ENCODE results near the gene AUTS2.
"Not testable (repeated sequence)": the region's sequence is repeated elsewhere in the genome, so short reads cannot be mapped to it uniquely, and the experiment has no call there.

The AUTS2 gene

DNA sequence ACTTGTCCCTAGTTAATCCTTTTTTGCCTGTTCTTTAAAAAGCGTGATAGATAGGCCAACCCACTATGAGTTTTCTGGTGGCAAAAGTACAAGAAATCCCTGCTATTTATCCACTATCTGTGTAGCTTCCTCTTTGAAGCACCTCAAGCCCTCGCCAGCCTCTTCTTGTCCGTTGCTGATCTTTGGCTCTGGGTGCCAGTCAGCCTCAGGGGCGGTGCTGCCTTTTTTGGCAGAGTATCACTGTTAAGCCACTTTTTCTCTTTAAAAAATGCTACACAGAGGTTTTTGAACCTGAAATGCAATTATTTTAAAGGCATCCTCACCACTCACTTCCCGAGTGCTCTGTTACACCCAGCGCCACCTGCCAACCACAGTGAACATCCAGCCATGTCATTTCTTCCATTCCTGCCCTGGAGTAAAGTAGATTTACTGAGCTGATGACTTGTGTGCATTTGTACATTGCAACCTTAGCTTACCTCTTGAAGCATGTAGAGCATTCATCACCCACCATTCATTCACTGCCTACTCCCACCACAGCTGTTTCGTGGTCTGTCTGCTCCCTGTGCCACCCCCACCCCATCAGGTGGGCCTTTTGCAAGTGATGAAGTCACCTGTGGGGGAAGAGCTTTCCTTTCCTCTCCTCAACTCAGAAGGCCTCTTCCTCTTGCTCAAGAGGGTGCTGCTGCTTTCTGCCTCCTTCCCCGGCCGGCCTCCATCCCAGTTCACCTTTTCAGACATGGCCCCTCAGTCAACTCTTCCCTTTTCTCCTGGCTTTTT is 1119.5 kb downstream of the AUTS2 start:
- no peak for DNase-seq (ENCODE audit: low read depth)

DNA sequence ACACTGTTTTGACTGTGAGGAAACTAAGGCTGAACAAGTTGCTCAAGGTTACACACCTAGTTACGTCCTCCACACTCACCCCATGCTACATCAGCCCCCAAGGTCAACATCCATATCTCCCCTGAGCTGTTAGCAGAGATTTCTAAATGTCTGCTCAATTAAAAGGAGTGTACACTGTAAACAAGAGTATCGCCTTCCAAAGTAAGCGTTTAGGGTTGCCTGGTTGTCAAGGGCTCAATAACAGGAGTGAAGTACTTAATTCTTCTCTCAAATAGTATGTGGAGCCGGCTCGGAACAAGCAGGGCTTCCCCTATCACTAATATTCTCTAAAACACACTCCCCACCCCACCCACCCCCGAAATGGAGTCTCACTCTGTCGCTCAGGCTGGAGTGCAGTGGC is 1120.8 kb downstream of the AUTS2 start:
- no peak for DNase-seq (ENCODE audit: low read depth)

DNA sequence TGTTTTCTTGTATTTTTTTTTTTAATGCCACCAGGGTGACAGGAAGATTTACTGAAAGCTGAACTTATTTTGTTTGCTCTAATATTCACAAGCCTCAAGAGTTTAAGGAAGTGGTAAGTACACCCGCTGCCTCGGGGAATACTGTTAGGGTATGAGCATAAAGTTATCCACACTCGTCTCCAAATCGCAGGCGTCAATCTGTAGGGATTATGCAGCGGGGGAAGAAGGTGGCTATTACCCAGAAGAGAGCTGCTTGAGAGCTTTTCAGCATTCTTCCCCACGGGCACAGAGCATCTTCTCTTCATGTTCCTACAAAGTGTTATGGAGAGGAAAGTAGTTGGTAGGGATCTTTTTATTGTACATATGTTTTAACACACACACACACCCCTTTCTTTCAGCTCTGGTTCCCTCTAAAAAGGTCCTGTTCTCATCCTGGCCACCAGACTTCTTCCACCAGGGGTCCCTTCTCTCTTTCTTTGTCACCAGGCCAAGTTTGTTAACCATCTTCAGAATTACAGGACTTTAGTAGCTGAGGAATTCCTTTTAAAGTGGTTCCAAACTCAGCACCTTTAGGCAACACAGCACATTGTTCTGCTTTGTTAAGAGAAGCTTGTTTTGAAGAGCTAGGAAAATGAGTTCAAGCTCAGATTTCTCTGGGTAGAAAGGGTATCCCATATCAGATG is 1122.1 kb downstream of the AUTS2 start:
- no peak for DNase-seq (ENCODE audit: low read depth)

DNA sequence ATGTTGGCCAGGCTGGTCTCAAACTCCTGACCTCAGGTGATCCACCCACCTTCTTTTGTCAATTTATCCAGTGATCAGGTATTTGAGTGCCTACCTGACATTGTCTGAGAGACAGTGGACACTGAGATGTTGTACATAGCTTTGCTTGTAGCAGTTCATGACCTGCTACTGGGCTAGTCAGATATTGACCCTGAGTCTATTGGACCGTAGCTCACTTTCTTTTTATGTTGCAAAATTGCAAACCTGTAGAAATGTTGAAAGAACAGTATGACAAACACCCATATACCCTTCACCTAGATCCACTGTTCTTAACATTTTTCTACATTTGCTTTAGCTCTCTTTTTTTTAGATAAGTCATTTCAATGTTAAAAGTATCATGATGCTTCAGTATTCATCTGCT is 1123.2 kb downstream of the AUTS2 start:
- DNase-seq (ENCODE audit: low read depth) = no peak

DNA sequence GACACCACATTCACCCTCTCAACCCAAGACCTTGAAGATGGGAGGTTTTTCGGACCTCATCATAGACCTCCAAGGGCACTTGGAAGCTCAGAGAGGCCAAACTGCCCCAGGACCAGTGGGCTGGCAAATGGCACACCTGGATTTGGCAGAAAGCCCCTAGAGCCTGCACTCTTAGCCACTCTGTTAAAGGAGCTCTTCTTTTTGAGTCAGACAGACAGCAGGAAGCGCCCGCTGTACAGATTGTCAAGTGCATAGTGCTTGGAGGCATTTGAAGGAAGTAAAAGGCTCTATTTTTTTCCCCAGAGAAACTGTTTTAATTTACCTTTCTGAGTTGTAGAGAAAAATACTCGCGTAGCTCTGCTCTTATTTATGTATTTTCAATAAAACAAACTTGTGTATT is 1125.1 kb downstream of the AUTS2 start:
- no peak for DNase-seq (ENCODE audit: low read depth)

DNA sequence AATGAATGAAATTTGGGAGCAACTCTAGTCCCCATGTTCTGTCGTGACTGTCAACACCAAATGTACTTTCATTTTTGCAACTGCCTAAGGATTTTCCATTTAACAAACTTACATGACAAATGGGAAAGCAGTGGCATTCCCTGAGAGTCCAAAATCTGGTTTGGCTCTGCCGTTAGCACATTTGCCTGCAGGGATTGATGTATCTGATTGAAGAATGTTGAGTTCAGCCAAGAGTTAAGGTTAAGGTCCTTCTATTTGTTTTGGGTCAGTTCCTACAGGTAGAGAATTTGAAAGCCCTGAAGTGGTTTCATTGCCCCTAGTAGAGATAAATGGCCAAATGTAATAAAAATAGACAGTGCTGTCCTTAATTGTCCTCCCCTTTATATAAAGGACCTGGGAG is 1127.2 kb downstream of the AUTS2 start:
- no peak for DNase-seq (ENCODE audit: low read depth)

DNA sequence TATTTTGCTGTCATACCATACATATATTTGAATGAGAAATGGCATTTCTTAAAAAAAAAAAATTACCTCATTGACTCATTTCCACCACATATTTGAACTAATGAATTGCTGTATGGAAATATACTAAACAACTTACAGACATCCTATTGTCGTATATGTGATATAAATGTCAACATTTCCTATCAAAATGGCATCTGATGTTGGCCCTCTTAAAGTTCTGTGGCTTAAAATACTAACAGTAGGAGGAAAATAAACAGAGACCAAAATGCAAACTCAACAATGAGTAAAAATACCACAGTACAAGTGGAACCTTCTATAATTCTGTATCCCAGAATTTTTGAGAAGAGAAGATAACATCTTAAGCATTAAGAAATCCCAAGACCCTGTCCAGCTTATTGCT is 1128.0 kb downstream of the AUTS2 start:
- DNase-seq (ENCODE audit: low read depth) = no peak

DNA sequence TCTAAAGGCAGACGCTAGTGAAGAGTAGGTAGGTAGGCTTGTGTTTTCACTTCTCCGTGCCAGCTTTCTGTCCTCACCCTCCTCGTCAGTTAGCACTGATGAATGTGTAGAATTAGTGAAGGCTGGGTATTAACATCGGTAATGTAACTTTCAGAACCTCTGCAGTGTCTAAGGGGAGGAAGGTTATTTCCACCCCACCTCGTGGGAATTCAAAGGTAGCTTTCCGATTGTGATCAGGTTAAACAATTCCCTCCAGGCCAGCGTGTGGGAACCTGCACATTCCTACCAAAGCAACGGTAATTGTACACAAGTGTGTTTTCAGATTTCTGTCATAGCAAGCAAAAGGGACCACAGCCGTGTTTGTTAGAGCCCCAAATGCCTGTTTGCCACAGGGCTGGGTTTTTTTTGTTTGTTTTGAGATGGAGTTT is 1128.7 kb downstream of the AUTS2 start:
- DNase-seq (ENCODE audit: low read depth) = no peak

DNA sequence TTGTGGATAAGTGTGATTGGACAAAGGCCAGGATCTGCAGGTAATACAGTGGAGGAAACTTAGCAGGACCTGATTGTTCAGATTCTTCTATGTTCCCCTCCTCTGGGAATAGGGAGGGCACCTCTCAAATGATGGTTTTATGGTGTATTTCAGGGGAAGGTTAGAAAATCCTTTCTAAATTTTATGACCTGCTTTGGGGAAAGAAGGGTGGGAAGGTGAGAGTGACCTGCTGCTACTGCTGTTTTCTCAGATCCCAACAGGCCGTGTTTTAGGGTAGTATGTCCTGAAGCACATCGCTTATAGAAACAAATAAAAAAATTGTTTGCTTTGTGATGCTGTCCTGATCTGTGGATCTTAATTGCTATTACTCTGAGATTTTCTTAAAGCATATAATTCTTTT is 1129.6 kb downstream of the AUTS2 start:
- DNase-seq (ENCODE audit: low read depth) = no peak

DNA sequence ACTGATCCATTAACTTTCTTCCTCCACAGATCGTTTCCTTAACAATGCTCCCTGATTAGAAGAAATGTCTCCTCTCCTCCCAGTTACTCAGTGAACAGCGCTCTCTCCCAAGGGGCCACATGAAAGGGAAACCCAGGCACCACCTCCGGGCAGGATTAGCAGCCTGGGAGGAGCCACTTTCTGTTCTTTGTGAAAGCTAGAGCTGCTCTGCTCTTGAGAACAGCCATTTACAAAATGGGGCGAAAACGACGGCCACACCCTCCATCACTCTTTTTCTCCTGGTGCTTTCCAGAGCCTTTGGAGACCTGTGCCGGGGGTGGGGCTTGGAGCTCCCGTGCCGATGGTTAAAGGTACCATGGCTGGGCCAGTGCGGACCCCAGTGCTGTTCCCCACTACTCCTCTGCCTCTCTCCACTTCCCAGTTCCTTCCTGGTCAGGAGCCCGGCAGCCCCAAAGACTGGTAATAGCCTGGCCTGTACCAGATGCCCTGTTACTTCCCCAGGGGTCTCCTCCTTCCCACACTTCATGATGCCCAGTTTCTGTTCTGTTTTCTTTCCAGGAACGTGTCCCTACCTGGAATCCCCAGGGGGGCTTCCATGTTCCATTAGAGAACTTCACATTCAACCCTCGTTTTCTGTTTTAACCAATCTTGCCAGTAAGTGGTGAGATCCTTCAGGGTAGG is 1130.7 kb downstream of the AUTS2 start:
- DNase-seq (ENCODE audit: low read depth) = no peak

DNA sequence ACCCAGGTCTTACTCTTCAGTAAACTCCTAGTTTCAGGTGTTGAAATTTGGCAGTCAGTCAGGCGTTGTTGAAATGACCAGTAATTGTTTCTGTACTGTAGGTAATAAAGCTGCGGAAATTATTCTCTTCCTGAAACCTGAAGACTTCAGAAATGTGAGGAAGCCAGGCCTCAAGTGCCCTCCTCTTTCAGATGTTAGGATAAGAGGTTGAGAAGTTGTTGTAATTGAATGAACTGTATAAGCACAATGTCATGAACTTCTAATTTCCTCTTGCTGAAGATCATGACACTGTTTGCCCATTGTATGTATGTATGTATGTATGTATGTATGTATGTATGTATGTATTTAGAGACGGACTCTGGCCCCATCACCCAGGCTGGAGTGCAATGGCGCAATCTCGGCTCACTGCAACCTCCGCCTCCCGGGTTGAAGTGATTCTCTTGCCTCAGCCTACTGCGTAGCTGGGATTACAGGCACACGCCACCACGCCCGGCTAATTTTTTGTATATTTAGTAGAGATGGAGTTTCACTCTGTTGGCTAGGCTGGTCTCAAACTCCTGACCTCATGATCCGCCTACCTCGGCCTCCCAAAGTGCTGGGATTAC is 1131.4 kb downstream of the AUTS2 start:
- not testable (repeated sequence) for DNase-seq (ENCODE audit: low read depth)

DNA sequence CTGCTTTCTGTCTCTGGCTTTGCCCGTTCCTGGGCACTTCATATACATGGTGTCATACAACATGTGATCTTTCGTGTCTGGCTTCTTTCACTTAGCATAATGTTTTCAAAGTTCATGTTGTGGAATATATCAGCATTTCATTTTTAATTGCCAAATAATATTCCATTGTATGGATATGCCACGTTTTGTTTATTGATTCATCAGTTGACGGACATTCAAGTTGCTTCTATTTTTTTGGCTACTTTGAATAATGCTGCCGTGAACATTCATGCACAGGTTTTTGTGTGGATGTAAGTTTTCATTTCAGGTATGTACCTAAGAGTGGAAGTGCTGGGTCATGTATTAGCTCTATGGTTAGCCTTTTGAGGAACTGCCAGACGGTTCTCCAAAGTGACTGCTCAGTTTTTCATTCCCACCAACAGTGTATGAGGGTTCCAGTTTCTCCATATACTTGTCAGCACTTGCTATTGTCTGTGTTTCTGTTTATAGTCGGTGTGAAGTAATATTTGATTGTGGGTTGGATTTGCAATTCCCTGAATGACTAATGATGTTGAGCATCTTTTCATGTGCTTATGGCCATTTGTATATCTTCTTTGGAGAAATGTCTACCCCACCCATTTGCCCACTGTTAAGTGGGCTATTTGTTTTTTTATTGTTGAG is 1132.3 kb downstream of the AUTS2 start:
- no peak for DNase-seq (ENCODE audit: low read depth)

DNA sequence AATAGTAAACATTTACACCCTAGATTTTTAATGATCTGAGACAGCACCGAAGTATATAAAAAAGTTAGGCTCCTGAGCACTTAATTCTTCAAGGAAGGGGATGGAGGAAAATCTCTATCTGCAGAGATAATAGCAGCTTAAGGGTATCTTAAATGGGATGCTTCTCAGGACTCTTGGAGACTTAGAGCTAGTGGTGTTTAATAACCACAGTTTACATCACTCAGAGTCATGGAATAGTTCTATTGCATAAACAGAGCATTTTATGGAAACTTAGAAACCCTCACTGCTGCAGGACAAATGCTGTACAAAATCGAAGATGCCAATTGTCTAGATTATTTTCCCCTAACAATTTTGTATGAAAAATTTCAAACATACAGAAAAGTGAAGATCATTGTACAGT is 1134.8 kb downstream of the AUTS2 start:
- DNase-seq (ENCODE audit: low read depth) = no peak

DNA sequence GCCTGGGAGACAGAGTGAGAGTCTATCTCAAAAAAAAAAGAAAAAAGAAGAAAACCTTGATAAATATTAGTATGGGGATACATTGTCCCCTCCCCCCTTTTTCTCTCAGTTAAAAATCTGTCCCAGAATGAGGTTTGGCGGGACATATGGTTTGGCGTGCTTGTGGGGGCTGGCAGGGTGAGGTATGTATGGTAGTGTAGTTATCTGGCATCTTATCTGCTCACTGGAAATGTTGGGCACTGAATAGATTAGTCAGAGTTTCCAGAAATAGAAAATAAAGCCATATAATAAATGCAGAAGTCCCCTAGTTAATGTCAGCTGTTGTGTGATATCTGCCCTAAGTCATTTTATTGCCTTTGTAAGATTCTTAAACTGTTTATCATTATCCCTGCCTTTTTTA is 1136.1 kb downstream of the AUTS2 start:
- DNase-seq (ENCODE audit: low read depth) = no peak

DNA sequence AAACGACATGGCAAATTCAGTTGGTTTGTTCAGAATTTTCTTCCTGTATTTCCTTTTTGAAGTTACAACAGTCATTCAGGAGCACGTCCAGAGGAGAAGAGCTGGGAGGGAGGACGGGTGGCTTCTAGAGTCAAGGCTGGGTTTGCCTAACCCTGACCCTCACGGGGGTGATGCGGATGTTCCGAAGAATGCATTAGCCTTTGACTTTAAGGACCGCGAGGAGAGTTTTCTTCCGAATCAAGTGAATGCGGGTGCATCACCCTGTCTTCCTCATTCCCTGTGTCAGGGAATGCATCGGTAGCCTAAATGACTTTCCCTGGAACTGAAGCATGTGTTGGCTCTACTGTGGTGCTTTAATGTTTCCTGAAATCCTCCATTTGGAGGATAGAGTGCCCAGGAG is 1137.0 kb downstream of the AUTS2 start:
- DNase-seq (ENCODE audit: low read depth) = no peak

DNA sequence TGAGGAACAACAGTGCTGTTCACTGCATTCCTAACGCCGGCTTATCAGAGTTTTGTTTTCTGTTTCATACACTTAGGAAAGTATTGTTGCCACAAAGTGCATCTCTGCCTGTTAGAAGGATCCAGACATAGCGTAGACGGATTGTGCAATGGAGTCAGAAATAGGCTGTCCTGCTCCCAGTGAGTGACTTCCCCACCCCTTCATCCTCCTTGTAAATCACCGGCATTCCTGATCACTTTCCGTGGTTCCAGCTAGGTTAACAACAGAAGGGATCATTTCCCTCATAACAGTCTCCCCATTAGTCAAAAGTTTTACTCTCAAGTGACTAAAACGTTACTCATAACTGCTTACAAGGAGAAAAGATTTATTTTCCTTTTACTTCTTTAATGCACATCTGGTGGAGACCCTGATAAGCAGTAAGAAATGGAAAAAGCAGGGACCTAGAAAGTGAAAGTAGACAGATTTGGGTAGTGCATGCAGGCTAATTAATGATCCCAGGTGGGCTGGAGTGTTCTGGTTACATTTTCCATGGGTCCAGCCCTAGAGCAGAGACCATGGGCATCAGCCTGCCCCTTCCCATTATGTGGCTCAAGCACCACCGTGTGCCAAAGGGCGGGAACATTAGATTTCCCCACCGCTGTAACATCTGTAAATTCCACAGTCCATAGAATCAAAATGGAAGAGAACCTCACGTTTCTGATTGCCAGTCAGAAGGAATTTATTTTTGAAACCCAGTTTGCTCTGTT is 1138.6 kb downstream of the AUTS2 start:
- no peak for DNase-seq (ENCODE audit: low read depth)

DNA sequence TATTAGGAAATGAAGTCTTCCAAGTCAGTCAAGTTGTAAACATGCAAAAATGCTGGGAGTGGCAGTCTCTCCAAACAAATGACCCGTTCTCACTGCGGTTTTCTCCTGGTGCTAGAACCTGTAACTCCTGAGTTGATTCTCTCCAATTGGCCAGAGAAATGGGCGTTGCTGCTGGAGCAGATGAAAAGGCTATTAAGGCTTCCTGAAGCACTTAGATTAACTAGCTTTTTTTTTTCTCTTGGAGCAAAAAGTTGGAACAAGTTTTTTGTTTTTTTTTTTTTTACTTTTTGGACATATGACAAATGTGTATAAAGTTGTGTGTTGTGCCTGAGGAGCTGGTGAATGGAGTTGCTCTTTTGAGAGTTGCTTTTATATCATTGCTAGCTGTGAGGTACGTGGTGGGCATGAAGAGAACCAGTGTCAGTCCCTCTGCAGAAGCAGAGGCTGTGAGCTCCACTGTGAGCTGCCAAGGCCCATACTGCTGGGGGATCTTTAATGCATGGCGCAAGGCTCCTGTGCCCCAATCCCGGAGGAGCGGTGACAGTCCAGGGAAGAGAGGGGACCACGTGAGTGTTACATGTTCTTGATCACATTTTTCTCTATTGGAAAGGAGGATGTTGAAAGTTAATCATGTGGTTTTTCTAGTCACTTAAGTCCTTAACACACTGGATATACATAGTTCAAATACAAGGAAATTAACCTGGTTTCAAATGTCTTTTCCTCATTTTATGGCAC is 1140.0 kb downstream of the AUTS2 start:
- DNase-seq (ENCODE audit: low read depth) = no peak

DNA sequence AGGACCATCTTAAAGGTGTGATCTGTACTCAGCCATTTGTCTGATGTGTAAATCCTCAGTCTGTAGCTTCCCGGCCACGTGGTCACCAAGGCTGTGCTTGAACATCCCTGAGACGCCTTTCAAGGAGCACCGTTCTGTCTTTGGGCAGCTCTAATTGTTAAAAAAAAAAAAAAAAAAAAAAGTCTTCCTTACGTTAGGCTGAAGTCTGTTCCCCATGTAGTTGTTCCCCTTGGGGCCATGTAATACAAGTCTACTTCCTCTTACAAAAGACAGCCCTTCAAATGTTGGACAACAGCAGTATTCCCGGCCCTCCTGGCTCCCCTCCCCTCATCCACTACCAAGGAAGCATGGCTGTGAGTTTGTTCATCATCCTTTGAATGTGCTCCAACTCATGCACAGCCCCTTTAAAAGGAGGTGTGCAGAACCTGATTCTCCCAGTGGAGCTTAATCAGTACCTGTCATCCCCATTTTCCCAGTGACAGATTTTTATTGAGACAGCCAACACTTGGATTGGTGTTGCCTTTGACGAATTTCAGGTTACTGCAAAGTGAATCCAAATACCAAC is 1141.5 kb downstream of the AUTS2 start:
- no peak for DNase-seq (ENCODE audit: low read depth)

DNA sequence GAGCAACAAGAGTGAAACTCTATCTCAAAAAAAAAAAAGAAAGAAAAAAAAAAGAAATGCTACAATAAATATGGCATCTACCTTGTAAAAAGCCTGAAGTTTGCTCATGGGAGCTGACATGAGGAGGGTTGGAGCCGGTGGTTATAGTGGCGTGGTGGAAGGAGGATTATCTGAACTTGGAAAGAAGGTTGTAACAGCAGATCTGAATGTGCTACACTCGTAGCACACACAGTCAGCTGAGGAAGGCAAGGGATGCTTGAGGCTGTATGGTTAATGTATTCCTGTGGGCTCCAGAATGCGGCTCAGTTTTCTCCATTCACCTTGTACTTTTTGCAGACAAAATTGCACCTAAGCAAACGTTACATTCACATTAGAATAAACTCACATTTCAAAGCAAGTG is 1143.4 kb downstream of the AUTS2 start:
- DNase-seq (ENCODE audit: low read depth) = no peak

DNA sequence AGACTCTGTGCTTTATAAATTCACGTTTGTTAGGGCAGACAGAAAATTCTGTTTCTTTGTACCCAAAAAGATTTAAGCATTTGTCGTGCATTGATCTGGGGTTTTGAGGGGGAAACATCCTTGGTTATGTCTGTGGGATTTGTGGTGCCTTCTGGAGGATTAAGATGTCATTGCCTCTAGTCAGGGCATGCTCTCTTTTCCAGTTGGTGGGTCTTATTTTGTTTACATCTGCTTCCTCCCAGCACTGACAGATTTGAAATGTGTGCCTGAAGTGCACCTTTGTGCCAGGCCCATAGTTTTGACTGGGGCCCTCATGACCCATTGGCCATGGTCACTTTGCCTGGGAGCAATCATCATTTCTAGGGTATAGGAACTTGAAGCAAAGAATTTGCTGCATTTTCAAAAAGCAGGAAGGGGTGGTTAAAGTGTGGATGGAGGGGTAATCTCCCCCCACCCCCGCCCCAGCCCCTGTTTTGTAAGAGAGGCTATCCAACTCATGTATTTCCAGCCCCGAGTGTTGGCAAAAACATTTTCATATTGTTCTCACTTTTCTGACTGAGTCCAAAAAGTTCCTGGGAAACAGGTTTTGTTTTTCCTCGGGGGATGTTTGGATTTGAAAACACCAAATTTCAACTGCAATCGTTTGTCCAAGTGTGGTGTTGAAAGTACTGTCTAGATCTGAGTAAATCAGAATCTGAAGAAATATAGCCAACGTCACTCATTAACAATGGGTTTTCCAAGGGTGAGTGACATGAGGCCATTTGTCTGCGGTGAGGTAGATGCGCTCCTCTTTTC is 1145.5 kb downstream of the AUTS2 start:
- DNase-seq (ENCODE audit: low read depth) = no peak
